ENCODE results near the gene CHRNB4. TPM values are rescaled to one million over a fixed set of nuclear protein-coding genes. Genes with fewer than 3 reads are reported as not detected.

CHRNB4 gene
- 0.30 and 0.55 TPM in 2 replicates for polyA plus RNA-seq (2012; rRNA removed)
- 0.37 and 0.84 TPM in 2 replicates for polyA plus RNA-seq (2012; cell fraction: cytosol; rRNA removed)
- polyA plus RNA-seq (2012; cell fraction: nucleus; rRNA removed), result 0.51 and 0.65 TPM in 2 replicates

DNA sequence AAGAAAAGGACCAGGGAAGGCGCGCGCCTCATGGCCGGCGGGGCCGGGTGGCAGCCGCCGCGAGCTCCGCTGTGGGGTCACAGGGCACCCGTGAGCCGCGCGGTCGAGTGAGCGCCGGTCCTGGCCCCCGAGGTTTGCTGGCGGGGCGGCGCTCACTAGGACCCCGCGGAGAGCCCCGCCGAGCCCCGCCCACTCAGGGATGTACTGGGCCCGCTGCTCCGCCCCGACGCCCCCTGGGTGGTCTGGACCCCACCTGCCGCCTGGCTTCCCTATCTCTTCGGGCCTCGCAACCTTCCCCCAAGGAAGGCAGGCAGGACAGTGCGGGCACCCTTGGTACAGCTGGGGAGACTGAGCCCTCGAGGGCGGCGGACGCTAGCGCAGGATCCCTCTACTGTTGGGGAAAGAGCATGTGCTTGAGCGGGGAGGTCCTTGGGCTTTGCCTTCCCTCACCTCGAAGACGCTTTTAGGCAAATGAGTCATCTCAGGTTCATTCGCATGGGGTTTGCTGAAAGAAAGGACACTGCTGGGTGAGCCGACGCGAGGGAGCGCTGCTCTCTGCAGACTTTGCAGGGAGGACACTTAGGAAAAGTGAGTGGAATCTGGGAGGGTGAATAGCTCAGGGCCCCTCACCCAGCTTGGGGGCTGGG, at the start of gene CHRNB4:
Gene CHRNB4 (minus strand): TSS at position 109 of the 647 bp plus-strand sequence. CDS start 77 bp downstream, at position 32.
- Histone ChIP-seq H3K27me3 (ENCODE audit: insufficient read depth) (peaks cover 16% of the 10 kb centered on the region), H2AFZ (ENCODE audit: low read depth) (peak within 1 kb of the TSS; percentile 82; the same call in 1 of the 2 replicates), H3K4me3 (ENCODE audit: low read depth in 2 of 2, low read length in 1 of 2) (peak within 1 kb of the TSS; percentile 54 to 55), H3K36me3 (replicated peaks in 1 of 2; ENCODE audit: control insufficient read depth in 1 of 2, insufficient read depth in 2 of 2, low read length in 1 of 2) (no peaks in the 10 kb centered on the region), H3F3A (replicated peaks; ENCODE audit: insufficient read depth) (no peaks in the 10 kb centered on the region), H3K9ac (no peak within 1 kb of the TSS), H3K9me3 (no peaks in the 10 kb centered on the region), H3K27ac (ENCODE audit: low read depth in 2 of 2, low read length in 1 of 2) (peak within 1 kb of the TSS in 1 of 2 experiments; percentile 98; a peak in 2 of 4 replicates), H3K9me2 (no peaks in the 10 kb centered on the region), H3K4me1 (ENCODE audit: control insufficient read depth in 1 of 2, insufficient read depth in 2 of 2, low read depth in 1 of 2, low read length in 1 of 2) (peaks cover 0 to 50% of the 10 kb centered on the region in 2 experiments; a peak in 2 of 4 replicates), H3K79me2 (ENCODE audit: insufficient read depth) (no peaks in the 10 kb centered on the region), H4K20me1 (ENCODE audit: insufficient read depth) (no peaks in the 10 kb centered on the region), H3K4me2 (peak within 1 kb of the TSS; percentile 87)
- ChIA-PET CTCF (interaction anchor here (0.5 to 8.5 kb wide), 13 partner anchors 11 to 249 kb away, joined by 3 to 157 read pairs (median 8); partner anchors contain the start of gene CHRNA3), POLR2A (interaction anchor here (1.0 to 8.9 kb wide), 13 partner anchors 11 to 203 kb away, joined by 4 to 191 read pairs (median 9); partner anchors contain the start of genes CHRNA3 and IREB2)
- peak; percentile 94 for DNase-seq
- WGBS (ENCODE audit: low lambda C conversion rate), result 22% methylated on average over 14 of the region's 47 CpGs
- no peak for TF ChIP-seq YY1 (IDR thresholded peaks at IDR 0.05; ENCODE audit: low read depth)
- no peak for TF ChIP-seq RFX5 (IDR thresholded peaks at IDR 0.05; ENCODE audit: low read length)
- TF ChIP-seq FOSL2 (IDR thresholded peaks at IDR 0.05; ENCODE audit: borderline replicate concordance, low read depth), result no peak
- no peak for TF ChIP-seq GABPA (IDR thresholded peaks at IDR 0.05; ENCODE audit: low read depth)
- no peak for TF ChIP-seq IRF3 (IDR thresholded peaks at IDR 0.05; ENCODE audit: low read depth, low read length)
- no peak for TF ChIP-seq NRF1 (IDR thresholded peaks at IDR 0.05; ENCODE audit: low read depth, low read length)
- no peak for TF ChIP-seq RXRA (IDR thresholded peaks at IDR 0.05; ENCODE audit: borderline replicate concordance, low read depth)
- no peak for TF ChIP-seq JUND (IDR thresholded peaks at IDR 0.05)
- TF ChIP-seq REST (IDR thresholded peaks at IDR 0.05; ENCODE audit: low read depth, low read length), result no peak
- TF ChIP-seq RAD21 (IDR thresholded peaks at IDR 0.05; ENCODE audit: low read length), result 0 out of 2 replicates have a peak, but pooled peaks have one; percentile 9
- 0 out of 2 replicates have a peak, but pooled peaks have one; percentile 15 for TF ChIP-seq GATA2 (CRISPR knock-in tag; IDR thresholded peaks at IDR 0.05)
- peak; percentile 60 for TF ChIP-seq MXI1 (IDR thresholded peaks at IDR 0.05; ENCODE audit: low read depth, low read length)
- no peak; a peak in 1 of 4 replicates for TF ChIP-seq EP300 (IDR thresholded peaks at IDR 0.05; ENCODE audit: borderline replicate concordance in 1 of 2, low read depth in 1 of 2, low read length in 1 of 2)
- 0 out of 2 replicates have a peak, but pooled peaks have one; percentile 11 for TF ChIP-seq SMC3 (IDR thresholded peaks at IDR 0.05; ENCODE audit: low read depth, low read length)
- TF ChIP-seq, protein P1, sequence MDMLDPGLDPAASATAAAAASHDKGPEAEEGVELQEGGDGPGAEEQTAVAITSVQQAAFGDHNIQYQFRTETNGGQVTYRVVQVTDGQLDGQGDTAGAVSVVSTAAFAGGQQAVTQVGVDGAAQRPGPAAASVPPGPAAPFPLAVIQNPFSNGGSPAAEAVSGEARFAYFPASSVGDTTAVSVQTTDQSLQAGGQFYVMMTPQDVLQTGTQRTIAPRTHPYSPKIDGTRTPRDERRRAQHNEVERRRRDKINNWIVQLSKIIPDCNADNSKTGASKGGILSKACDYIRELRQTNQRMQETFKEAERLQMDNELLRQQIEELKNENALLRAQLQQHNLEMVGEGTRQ (IDR thresholded peaks at IDR 0.05; ENCODE audit: borderline replicate concordance, low read depth, low read length), result no peak
- TF ChIP-seq EZH2phosphoT487 (IDR thresholded peaks at IDR 0.05; ENCODE audit: borderline replicate concordance, low read depth), result no peak
- TF ChIP-seq FOXJ3 (CRISPR knock-in tag; IDR thresholded peaks at IDR 0.05), result no peak
- TF ChIP-seq, protein P2, sequence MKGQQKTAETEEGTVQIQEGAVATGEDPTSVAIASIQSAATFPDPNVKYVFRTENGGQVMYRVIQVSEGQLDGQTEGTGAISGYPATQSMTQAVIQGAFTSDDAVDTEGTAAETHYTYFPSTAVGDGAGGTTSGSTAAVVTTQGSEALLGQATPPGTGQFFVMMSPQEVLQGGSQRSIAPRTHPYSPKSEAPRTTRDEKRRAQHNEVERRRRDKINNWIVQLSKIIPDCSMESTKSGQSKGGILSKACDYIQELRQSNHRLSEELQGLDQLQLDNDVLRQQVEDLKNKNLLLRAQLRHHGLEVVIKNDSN (IDR thresholded peaks at IDR 0.05; ENCODE audit: borderline replicate concordance, low read depth), result no peak
- no peak for TF ChIP-seq ELF1 (IDR thresholded peaks at IDR 0.05)
- no peak for TF ChIP-seq NFIC (IDR thresholded peaks at IDR 0.05; ENCODE audit: borderline replicate concordance)
- TF ChIP-seq TEAD4 (IDR thresholded peaks at IDR 0.05; ENCODE audit: borderline replicate concordance, insufficient read depth), result no peak
- no peak for TF ChIP-seq MEF2A (IDR thresholded peaks at IDR 0.05; ENCODE audit: borderline replicate concordance, low read depth)
- no peak for TF ChIP-seq TAF1 (IDR thresholded peaks at IDR 0.05; ENCODE audit: borderline replicate concordance, low read depth, low read length)
- TF ChIP-seq, protein P3, sequence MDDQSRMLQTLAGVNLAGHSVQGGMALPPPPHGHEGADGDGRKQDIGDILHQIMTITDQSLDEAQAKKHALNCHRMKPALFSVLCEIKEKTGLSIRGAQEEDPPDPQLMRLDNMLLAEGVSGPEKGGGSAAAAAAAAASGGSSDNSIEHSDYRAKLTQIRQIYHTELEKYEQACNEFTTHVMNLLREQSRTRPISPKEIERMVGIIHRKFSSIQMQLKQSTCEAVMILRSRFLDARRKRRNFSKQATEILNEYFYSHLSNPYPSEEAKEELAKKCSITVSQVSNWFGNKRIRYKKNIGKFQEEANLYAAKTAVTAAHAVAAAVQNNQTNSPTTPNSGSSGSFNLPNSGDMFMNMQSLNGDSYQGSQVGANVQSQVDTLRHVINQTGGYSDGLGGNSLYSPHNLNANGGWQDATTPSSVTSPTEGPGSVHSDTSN (IDR thresholded peaks at IDR 0.05), result no peak
- TF ChIP-seq FOXM1 (IDR thresholded peaks at IDR 0.05; ENCODE audit: low read depth), result no peak
